GM04504 (cell line): ENCODE results near the gene NCOA1.
"Not testable (repeated sequence)": the region's sequence is repeated elsewhere in the genome, so short reads cannot be mapped to it uniquely, and the experiment has no call there.

ENCODE experiments used
- DNase-seq: peaks from one replicate; pipeline ENCODE4 v3.0.0-alpha.2; 2012; ENCODE audit warnings: low read depth

The NCOA1 gene

DNA sequence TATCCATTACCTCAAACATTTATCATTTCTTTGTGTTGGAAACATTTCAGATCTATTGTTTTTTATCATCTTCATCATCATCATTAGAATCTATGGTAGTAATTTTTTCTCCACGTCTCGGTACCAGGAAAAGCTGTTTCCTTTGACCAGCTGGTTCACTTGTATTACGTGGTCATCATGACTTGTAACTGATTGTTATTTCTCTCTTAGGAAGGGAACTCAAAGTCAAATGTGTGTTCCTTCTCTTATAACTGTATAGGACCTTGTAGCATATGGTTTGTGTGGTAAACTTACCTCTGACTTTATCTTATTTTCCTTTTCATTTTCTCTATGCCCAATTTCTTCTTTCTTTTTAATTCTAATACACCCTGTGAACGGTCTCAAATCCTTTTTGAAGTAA, 16.5 kb downstream of the NCOA1 start:
- DNase-seq, result no peak

GRCh38 chr2:24508878-24509277, 17.8 kb downstream of the NCOA1 start:
- DNase-seq, result no peak

GRCh38 chr2:24509425-24509824, 18.4 kb downstream of the NCOA1 start:
- DNase-seq, result no peak

GRCh38 chr2:24509840-24510239, 18.8 kb downstream of the NCOA1 start:
- DNase-seq, result no peak

- no peak for DNase-seq
These were observed 19.7 kb downstream of the NCOA1 start for GRCh38 chr2:24510771-24511170.

DNA sequence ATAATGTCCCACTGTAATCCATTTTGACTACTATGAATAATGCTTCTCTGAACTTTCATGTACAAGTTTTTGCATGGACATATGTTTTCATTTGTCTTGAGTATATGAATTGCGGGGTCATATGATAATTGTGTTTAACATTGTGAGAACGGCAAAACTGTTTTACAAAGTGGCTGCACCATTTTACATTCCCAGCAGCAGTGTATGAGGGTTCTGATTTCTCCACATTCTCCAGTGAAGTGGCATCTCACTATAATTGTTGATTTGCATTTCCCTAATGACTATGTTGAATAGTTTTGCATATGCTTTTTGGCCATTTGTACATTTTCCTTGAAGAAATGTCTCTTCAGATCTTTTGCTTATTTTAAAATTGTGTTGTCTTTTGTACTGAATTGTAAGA, 20.1 kb downstream of the NCOA1 start:
- DNase-seq, result no peak

DNA sequence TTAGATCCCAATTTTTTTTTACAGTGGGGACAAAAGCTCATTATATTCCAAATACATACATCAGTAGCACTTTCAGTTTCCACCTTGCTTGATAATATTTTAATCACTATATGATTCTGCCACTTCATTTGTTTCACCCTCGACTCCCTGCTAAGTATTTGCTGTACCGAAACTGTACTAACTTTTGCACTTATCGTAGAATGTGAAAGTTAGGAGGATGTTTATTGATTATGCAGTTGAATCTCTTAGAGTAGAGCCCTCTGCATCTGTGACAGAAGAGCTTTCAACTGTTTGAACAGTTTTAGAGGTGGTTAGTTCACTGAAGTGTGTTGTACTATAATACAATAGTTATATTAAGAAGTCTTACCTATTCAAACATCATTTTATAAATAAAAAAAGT, 20.8 kb downstream of the NCOA1 start:
- DNase-seq, result no peak

DNA sequence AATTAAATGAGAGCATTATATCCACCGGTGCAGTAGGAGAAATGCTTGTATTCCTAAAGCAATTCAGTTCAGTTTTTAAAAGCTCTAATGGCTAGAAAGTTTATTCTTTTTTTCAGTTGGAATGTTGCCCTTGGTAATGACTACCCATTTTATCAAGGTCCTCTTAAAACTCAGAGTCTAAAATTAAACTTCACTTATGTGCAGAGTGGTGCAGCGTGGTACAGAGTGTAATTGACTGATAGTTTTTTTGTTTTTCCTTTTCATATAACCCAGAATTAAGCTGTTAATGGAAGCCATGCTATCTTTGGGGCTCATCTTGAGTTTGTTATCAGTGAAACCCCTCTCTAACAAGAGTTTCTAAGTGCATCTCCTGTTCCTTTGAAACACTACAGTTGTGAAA, 21.4 kb downstream of the NCOA1 start:
- no peak for DNase-seq

DNA sequence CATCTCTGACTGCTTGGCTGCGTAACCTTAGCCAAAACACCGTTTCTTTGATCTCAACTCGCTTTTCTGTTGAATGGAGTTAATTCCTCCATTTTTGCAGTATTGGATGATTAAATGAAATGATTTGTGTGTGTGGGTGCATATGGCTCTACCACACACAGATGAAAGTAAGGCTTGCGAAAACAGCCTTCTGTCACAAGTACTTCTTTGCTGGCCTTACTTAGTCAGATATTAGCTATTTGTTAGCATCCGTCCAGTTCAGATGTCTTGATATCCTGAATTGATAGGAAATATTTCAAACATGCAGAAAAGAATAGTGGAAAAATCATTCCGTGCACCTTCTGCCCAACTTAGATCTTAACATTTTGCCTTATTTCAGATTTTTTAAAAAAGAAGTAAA, 21.8 kb downstream of the NCOA1 start:
- no peak for DNase-seq

DNA sequence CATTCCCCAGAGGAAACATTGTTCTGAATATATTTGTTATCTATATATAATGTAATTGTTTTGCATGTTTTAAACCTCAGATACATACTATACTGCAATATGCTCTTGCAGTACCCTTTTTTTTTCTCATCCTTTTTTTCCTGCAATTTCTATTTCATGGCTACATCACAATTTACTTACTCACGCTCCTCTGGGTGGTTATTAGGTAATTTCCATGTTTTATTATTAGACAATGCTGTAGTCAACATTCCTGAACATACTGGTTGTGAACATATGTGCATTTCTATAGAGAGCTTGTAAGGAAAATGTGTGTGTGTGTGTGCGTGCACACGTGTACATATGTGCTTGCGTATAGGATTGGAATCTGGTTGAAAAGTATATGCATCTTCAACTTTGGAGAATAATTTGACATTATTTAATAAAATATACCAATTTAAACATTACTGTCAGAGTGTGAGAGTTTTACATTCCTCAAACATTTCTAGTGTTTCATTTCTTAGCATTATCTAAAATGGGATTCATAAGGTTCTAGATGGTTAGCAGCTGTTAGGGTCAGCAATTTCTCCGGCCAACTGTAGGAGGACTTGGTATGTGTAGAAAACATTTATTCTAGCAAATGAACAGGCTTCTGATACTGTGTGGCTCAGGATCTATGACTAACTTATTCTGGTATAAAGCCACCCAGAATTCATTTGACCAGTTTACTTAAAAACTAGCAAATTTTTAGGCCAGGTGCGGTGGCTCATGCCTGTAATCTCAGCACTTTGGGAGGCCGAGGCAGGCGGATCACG, 22.4 kb downstream of the NCOA1 start:
- no peak for DNase-seq

GRCh38 chr2:24514820-24515219, 23.8 kb downstream of the NCOA1 start:
- no peak for DNase-seq

- no peak for DNase-seq
These were observed 24.3 kb downstream of the NCOA1 start for GRCh38 chr2:24515335-24515734.

DNA sequence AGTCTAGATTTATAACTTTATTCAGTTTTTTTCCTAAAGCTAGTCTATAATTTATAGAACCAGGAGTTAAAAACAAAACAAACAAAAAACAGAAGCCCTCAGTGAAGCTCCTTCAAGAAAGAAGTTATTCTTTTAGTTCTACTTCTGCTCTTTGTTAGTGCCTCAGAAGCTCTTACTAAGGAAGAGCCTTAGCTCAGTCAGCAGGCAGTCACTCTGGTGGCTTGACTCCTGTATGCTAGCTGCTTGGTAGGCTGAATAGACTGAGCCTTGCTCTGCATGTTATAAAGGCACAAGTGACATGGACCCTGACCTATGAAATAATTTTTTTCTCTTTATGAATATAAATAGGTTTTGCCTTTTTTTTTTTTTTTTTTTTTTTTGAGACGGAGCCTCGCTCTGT, 24.8 kb downstream of the NCOA1 start:
- no peak for DNase-seq

DNA sequence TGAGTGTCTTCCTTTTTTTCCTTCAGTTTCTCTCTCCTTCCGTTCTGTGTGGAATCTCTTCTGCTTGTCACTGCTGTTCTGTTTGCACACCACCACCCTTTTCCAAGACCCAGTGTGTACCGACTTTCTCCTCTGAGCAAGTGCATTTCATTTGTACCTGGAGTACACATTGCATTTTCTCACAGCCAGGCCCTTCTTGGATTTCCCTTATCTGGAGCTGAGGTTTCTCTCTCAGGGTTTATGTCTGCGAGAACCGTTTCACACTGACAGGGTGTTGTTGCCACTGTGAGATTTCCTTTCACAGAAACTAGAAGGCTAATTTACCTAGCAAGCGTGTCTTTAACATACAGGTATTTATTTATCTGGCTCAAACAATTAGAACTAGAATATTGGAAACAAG, 26.2 kb downstream of the NCOA1 start:
- no peak for DNase-seq

DNA sequence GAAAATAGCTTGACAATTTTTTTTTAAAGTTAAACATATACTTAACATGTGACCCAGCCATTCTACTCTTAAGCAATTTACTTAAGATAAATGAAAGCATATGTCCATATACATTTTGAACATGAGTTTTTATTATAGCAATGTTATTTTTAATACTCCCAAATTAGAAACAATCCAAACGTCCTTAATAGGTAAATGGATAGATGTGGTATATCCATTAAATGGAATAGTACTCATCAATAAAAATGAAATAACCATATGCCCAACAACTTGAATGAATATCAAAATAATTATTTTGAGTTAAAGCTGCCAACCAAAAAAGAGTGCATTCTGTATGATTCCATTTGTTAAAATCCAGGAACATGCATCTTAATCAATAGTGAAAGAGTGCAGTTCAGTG, 29.1 kb downstream of the NCOA1 start:
- no peak for DNase-seq

- no peak for DNase-seq
These were observed 30.3 kb downstream of the NCOA1 start for GRCh38 chr2:24521162-24521857.

DNA sequence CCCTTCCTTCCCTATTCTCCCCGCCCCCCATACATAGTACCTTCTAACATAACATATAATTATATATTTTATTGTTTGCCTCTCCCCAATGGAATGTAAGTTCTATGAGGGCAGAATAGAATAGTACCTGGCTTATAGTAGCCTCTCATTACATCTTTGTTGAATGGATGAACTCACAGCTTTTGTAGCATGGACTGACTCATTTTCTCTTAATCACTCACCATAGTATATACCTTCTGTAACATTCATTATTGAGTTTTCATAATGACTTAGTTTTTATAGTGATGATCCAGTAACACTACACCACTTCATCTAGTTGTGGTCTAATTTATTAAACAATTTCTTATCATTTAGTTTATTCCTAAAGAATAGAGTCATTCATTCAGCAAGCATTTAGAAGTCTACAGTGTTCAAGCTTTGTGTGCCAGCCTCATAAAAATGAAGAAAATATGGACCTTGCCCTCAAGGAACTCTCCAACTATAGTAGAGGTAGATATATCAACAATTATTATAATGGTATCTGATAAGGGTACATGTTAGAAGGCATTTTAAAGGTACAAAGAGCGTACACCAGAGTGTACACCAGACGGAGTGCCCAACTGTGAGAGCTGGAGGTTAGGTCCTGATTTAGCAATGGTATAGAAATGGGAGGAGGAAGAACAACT, 31.1 kb downstream of the NCOA1 start:
- DNase-seq, result no peak

DNA sequence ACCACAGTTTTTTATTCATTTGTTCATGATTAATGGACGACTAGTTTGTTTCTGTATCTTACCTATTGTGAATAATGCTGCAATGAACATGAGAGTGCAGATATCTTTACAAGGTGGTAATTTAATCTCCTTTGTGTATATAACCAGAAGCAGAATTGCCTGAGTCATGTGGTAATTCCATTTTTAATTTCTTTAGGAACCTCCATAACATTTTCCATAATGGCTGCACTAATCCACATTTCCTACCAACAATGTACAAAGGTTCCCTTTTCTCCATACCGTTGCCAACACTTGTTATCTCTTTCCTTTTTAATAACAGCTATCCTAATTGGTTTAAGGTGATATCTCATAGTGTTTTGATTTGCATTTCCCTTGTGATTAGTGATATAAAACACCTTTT, 36.5 kb downstream of the NCOA1 start:
- no peak for DNase-seq

GRCh38 chr2:24530796-24531195, 39.7 kb downstream of the NCOA1 start:
- DNase-seq, result no peak

DNA sequence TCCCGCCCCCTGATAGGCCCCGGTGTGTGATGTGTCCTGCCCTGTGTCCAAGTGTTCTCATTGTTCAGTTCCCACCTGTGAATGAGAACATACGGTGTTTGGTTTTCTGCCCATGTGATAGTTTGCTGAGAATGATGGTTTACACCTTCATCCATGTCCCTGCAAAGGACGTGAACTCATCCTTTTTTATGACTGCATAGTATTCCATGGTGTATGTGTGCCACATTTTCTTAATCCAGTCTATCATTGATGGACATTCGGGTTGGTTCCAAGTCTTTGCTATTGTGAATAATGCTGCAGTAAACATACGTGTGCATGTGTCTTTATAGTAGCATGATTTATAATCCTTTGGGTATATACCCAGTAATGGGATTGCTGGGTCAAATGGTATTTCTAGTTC, 40.6 kb downstream of the NCOA1 start:
- DNase-seq, result not testable (repeated sequence)

DNA sequence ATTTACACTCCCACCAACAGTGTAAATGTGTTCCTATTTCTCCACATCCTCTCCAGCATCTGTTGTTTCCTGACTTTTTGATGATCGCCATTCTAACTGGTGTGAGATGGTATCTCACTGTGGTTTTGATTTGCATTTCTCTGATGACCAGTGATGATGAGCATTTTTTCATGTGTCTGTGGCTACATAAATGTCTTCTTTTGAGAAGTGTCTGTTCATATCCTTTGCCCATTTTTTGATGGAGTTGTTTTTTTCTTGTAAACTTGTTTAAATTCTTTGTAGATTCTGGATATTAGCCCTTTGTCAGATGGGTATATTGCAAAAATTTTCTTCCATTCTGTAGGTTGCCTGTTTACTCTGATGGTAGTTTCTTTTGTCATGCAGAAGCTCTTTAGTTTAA, 41.0 kb downstream of the NCOA1 start:
- DNase-seq, result not testable (repeated sequence)

- DNase-seq, result not testable (repeated sequence)
These were observed 42.5 kb downstream of the NCOA1 start for GRCh38 chr2:24533574-24533973.

DNA sequence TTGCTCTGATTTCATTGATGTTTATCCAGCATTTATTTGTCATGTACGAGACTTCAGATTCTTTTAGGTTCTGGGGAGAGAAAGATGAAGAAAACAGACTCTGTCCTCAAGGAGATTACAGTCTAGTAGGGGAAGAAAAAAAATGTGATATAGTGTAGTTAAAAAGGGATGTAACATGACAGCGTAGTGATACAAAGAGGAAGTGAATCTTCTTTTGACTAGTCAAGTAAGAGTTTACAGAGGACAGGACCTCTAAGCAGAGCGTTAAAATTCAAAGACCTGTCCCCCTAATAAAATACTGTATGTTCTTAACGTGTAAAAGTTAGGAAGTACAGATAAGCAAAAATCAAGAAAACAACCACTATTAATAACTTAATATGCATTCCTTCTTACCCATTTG, 47.7 kb downstream of the NCOA1 start:
- DNase-seq, result no peak
